Hematopoietic multipotent progenitor cell treated with erythropoietin and hydrocortisone succinate and interleukin-3 and kit ligand, for 17 days (in vitro differentiated cells): Measurements from ENCODE around the gene SETX.

Experiments used
- DNase-seq: peaks from one replicate; pipeline ENCODE4 v3.0.0-alpha.2; 2015; ENCODE audit warnings: low spot score

The SETX gene

DNA sequence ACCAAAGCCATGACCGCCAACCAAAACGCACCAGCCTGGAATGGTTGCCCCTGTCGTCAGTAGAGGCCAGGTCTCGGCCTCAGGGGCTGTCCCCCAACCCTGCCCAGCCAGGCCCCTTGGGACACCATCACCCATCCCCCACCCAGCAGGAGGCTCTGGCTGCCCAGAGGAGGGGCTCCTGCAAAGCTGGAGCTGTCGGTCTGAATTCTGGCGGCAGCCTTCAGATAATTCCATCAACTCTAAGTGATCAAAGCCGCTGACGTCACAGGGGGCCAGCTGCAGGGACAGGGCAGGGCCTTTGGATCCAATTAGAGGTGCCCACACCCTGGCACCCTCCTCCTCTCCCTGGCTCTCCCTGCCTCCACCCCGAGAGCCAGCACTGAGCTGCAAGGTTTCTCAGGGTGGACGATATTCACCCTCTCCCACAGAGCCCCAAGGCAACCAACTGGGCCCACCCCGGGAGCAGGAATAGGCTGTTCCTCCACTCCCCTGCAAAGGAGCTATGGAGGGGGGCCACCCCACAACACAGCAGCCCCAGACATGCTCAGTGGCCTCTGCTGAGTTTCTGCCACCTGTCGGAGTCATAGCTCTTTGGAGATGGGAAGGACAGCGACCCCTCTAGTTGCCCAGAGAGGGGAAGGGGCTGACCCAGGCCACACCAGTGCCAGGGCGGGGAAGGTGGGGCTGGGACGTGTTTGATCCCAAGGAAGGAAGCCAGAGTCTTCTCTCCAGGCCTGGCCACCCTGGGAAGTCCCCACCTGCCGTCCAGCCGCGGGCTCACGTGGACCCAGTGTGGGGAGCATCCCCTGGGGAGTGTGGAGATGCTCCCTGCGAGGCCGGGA, 114.6 kb downstream of the SETX start:
- DNase-seq, result no peak

DNA sequence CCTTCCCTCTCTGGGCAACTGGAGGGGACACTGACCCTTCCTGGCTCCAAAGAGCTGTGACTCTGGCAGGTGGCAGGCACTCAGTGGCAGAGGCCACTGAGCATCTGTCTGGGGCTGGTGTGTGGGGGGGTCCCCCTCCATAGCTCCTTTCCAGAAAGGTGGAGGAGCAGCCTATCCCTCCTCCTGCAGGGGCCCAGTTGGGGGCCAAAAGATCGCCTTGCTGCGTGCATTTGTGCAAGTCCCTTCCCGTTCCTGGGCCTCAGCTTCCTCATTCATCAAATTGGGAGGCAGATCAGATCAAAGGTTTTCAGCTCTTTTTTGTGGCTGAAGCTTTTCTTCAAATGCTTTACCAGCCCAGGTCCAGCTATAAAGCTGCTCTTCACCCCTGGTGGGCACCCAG, 115.3 kb downstream of the SETX start:
- DNase-seq, result no peak

DNA sequence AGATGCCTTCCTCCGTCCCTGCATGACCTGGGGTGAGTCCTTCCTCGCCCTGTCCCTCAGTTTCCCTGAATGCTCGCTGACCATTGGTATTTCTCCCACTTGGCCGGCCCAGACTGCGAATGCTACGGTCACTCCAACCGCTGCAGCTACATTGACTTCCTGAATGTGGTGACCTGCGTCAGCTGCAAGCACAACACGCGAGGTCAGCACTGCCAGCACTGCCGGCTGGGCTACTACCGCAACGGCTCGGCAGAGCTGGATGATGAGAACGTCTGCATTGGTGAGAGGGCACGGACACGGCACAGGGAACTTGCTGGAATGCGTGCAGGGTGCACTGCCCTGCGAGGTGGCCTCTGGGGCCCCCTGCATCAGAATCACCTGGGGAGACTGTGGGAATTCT, 115.8 kb downstream of the SETX start:
- no peak for DNase-seq

DNA sequence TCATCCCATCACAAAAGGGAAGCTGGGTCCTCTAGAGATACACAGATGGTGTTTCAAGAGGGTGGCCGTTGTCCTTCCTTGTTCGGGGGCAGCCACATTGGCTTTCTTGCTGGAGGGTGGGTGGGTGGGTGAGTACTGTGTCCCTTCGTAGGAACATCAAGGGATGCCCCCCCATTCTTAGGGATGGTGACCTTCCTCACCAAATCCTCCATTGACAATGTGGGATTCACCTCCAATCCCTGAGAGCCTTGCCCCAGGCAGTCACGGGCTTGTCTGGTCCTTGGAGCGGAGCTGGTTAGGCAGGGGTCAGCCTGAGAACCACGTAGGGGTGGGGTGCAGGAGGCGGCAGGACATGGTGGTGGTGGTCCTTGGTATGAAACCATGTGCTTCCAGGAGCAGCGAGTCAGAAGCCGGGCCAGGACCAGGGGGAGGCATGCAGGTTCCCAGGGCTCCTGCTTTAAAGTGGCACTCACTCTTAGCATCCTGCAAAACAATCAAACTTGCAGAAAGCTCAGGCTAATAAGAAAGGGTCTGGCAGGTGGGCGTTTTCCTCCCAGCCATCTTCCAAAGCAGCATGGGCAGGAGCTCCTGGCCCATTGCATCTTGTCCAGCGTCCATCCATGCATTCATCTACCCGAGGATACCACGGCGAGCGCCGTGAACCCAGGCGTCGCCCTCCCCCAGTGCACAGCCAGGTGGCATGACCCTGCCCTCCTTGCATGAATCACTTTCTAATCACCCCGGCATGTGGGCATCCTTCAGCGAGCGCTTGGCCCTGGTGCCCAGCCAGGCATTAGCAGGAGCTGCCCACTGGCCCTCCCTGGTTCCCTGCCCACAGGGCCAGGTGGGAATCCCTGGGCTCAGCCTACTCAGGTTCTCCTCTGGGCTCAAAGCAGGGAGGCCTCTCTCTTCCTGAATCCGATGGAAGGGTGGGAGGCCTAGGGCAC, 116.5 kb downstream of the SETX start:
- DNase-seq, result no peak

DNA sequence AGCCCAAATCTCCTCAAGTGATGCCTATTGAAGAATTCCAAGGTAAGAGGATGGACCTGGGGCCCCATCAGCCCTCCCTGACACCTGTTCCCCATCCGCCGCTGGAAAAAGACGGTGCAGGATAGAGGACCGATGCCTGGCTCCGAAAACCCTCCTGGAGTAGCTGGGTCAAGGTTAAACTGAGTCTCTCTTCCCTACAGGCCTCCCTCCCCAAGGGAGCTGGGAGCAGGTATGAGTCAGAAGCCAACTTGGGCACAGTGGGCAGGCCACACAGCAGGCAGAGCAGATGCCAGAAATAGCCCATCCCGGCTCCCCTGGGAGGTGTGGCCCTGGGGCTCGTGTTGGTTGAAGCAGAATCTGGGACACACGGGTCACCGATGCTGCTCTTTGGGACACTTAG, 117.3 kb downstream of the SETX start:
- no peak for DNase-seq

DNA sequence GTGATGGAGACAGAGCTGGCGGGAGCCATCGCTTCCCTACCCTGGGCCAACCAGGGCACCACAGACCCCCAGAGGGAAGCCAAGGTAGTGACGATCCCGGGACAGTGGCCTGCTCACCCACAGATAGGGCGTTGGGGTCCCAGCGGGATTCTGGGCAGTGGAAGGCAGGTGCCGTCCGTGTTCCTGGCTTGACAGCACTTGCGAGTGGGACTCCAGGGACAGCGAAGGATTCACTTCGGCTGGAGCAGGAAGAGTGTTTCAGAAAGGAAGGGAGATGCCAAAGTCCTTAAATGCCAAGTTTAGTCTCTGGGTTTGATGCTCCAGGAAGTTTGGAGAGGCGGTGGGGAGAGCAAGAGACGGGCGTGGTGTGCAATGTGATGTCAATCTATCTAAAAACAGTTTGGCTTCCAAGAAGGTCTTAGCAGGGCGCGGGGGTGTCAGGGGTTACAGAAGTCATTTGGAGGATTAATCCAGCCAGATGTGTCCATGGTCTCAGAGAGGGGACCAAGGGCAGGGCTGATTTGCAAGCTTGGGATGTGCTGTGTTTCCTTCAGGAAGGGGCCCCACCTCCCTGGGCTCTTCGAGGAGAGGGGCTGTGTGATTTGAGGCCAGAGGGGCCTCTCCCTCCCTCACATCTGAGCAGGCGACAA, 118.0 kb downstream of the SETX start:
- DNase-seq, result no peak

DNA sequence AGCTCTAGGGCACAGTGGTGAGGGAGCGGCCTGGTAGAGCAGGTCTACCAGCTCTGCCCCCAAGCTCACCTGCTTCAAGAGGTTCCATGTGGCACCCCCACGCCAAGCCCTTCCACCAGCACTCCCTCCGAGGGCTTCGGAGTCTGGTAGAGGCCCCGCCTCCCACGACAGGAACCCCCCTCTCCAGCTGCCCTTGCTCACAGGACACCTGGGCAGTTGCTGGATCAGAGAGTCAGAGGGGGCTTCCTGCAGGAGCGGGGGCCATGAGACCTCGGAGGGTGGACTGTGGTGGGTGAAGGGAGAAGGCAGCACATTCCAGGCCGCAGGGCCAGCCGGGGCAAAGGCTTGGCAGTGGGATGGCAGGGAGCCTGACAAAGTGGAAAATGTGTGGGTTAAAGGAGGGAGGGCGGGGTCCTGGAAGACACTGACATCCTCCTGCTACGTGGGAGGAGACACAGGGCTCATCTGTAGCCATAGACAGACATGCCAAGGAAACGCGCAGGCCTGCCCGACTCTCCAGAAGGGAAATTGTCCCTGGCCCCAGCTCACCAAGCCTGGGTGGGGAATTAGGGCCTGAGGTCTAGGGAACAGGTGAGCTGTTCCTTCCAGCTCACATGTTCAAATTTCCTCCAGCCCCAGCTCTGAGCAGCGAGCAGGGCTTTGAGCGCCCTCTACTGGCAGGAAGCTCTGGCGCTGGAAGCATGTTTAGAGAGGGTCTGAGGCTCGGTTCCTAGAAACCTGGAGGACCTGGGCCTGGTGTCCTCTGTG, 118.7 kb downstream of the SETX start:
- DNase-seq, result peak; percentile 67

DNA sequence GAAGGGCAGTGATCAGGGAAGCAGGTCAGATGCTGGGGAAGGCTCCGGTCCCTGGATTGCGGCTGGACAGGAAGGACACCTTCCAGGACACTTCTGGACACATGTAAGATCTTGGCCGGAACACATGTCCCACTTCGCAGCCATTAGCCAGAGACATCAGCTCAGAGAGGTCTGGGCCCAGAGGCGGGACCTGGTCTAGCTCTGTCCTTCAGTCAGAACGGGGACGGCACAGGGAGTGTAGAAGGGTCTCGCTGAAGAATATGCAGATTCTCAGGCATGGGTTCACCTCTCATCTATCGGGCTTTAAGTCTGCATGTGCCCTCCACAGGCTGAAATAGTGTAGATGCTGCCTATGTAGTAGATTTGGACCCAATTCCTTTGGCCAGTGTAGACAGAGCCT, 119.7 kb downstream of the SETX start:
- DNase-seq, result no peak

DNA sequence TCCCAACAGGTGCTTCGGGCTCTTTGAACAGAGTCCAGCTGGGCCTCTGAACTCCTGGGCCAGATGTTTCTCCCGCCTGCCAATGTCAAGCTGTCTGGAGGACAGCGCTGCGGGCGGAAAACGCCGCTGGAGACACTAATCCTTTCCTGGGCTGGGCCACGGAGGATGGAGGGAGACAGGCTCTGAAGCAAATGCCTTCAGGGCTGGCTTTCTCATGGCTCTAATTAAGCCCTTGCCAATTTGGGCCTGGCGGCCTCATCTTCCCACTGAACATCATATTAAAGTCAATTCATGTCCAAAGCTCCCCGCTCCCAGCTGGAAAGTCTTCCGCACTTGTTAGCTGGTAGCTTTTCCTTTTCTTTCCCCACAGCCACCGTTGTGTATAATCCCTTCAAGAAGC, 120.3 kb downstream of the SETX start:
- DNase-seq, result no peak

DNA sequence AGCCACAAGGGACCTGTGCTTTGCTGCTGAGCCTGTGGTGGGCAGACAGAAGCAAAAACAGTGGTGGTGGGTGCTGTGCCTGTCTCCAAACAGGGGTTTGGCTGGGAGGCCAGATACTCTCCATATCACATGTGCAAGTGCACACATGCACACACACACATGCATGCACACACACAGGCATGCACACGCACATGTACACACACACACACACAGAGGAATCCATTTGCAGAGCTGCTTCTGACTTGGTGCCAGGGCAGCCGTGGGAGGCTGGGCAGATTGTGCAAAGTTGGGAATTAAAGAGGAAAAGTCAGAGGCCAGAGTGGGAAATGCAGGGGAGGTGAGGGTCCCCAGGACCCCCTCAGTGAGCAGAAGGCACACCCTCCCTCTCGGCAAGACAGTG, 121.6 kb downstream of the SETX start:
- no peak for DNase-seq

DNA sequence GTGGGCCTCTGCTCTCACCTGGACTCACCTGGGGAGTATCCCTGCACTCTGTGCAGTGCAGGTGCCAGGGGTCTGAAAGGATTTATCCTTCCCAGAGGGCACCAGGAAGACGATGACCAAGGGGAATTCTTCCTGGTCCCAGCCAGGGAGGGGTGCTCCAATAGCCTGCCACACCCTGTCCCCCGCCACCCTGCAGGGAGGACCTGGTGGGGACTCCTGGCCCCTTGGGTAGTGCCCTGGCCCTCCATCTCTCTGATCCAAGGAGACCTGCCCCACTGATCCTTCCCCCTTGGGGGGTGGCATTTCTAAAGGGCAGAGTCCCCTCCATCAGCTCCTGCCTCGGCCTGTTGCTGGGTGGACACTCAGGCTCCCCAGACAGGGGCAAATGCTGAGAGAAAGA, 122.3 kb downstream of the SETX start:
- no peak for DNase-seq

DNA sequence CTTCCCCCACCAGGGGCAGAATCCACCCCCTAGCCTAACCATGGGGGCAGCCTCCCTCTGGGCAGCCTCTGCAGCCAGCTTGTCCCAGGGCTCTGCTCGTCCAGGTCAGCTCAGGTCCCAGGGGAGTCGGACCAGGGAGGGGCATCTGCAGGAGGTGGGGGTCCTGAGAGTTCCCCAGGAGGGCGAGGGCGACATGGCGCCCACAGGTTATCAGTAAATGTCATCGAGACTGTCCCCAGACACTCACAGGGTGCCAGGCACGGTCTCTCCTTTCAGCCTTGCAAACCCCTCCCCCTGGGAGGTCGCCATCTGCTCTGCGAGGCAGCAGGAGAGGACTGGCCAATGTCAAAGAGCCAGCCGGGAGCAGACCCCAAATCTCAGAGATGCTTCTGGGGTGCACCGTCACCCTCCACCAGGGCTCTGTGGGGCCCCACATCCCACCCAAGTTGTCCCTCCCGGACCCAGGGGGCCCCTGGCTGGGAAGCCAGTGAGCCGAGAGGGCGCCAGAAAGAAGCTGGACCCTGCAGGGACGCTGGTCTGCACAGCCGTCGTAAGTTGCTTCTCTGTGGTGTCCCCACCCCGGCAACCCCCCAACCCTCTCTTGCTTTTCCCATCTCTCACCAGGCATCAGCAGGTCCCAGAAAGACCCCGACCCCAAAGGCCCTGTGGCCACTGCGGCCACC, 123.6 kb downstream of the SETX start:
- no peak for DNase-seq

DNA sequence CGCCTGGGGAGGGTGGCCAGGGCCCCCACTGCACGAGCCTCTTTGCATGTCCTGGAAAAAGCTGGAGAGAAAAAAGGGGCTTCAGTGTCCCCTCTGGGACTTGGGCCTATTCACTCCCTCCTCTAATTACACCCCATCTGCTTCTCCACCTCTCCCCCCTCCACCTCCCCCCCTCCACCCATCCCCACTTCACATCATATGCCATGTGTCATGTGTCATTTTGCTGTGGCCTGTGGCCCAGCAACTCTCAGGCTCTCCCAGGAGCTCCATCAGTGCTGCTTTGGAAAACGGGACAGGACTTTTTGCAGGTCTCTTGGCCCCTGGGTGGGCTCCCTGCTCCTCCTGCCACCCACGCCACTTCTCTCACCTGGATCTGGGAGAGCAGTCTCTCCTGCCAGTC, 124.2 kb downstream of the SETX start:
- DNase-seq, result no peak

DNA sequence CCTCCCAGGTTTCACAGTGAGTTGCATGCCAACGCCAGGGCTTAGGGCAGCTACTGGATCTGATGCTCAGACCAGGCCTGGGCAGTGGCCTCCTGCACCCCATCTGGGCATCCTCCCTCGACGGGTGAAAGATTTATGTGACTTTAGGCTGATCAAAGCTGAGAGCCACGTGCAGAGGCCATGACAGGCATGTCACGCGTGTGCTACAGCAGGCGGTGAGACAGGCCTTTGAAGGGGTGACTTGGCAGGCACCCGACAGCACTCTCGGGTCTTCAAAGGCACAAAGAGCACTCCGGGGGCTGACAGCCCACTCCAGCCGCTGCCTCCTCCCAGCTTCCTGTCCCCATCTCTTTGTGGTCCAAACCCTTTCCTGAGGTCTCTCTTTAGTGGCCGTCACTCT, 126.7 kb downstream of the SETX start:
- DNase-seq, result no peak

DNA sequence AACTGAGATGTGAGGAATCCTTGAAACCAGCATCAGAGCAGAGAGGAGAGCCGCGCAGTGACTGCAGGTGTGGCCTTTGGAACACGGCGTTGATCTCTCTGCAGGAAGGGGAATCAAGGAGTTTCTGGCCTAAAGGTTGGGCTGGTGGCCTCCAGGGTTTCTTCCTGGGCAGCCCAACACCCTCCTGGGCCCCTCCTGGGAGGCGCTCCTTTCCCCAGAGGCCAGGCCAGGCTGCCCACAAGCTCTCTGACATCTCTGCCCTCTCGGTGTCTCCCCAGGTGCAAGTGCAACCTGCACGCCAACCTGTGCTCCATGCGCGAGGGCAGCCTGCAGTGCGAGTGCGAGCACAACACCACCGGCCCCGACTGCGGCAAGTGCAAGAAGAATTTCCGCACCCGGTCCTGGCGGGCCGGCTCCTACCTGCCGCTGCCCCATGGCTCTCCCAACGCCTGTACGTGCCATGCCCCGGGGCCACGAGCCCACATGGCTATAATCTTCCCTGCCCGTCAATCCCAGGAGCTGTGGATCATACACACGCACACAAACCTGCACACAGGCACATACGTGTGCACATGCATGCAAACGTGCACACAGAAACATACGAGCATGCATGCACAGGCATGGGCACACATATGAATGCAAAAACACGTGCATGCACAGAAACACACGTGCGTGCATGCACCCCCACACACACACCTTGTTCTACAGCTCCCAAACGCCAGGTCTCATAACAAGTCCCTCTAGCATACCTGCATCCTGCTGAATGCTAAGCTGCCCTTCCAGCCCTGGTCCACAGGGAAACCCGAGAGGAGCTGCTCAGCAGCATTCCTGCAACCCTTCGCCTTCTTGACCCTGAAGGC, 128.0 kb downstream of the SETX start:
- DNase-seq, result no peak

DNA sequence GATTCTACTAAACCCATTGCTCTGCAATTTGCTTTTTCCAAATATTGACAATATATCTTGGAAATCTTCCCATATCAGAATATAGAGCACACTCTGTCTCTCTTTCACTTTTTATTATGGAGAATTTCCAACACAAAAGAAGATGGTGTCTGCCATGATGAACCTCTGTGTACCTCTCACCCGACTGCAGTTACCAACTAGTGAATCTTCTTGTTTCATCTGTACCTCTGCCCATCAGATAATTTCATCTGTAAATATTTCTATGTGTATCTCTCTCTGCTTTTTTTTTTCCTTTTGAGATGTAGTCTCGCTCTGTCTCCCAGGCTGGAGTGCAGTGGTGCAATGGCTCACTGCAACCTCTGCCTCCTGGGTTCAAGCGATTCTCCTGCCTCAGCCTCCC, 130.1 kb downstream of the SETX start:
- DNase-seq, result no peak

DNA sequence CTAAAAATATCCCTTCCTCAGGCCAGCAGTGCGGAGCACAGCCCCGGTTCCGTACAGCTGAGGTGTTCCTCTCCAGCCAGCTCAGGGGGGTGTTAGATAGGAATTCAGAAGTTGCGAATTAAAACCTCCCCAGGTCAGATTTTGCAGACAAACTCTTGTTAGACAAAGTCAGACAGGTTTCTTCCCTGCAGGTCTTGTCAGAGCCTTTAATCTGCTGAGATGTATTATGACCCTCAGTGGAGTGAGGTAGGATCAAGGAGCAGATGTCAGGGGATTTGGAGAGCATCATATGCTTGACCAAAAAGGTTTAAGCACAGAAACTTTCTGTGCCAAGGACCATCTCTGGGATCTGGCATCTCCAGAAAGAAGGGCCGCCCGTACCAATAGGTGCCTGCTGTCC, 132.8 kb downstream of the SETX start:
- DNase-seq, result no peak

DNA sequence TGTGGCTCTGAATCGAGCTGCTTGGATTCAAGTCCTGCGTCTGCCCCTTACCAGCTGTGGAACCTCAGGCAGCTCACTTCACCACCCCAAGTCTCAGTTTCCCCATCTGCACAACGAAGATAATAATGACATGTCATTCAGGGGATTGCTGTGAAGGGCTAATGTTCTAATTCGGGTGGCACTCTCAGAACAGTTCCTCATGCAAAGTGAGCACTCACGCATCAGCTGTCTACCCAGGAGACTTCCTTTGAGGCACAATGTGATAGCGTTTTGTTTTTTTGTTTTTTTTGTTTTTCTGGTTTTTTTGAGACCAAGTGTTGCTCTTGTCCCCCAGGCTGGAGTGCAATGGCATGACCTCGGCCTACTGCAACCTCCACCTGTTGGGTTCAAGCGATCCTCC, 136.6 kb downstream of the SETX start:
- no peak for DNase-seq

DNA sequence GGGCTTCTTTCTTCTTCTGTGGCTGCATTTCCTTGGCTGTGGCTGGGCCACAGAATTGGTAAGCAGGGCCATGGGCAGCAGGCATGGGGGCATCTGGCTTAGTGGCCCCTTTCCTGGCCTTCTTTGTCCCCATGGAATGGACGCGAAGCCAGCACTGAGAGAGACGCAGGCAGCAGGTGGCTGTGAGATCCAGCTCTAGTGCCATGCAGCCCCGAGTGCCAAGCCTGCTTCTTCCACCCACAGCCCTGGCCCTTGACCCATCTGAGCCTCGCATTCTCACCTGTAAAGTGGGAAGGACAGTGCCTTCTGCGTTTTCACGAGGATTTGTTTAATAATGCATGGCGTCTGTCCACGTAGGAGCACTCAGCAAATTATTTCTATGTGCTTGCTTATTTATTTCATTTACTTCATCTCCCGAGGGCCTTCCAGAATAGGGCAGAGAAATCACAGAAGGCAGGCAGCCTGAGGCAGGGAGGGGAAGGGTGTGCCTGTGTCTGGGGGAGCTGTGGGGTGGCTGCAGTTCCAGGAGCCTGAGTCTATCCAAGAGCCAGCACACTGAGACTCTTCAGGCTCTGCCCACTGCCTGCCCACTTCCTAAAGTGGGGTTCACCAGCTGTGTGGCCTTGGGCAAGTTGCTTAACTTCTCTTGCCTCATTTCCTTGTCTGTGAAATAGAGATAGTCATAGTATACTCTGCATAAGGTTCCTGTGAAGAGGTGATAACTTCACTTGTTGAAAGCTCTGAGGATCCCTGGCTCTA, 137.7 kb downstream of the SETX start:
- no peak for DNase-seq
